Mesenchymal stem cell (in vitro differentiated cells and primary cell): Measurements from ENCODE around the gene NTN1.

ENCODE experiments used
- DNase-seq: peaks from one replicate; pipeline ENCODE4 v3.0.0-alpha.2; 2013
- H2AFZ ChIP-seq: one replicate; pipeline ENCODE4 v1.6.1; 2013; ENCODE audit warnings: low read depth, mild to moderate bottlenecking, control low read depth, inconsistent platforms, low read length, moderate library complexity
- H2AK5ac ChIP-seq: 2 replicates; pipeline ENCODE4 v1.6.1; 2013; ENCODE audit warnings: low read length, moderate library complexity, mild to moderate bottlenecking, inconsistent platforms; ENCODE audit not compliant: severe bottlenecking
- H2BK120ac ChIP-seq: one replicate; pipeline ENCODE4 v1.6.1; 2013; ENCODE audit warnings: low read depth, mild to moderate bottlenecking, inconsistent platforms, low read length, moderate library complexity
- H2BK12ac ChIP-seq, 2 experiments: one replicate each; pipeline ENCODE4 v1.6.1; 2013; ENCODE audit warnings: inconsistent platforms in 2 of 2, low read length in 2 of 2, mild to moderate bottlenecking in 2 of 2, moderate library complexity in 2 of 2, control low read depth in 1 of 2
- H2BK15ac ChIP-seq: one replicate; pipeline ENCODE4 v1.6.1; 2013; ENCODE audit warnings: mild to moderate bottlenecking, low read depth, inconsistent platforms; ENCODE audit not compliant: poor library complexity, severe bottlenecking
- H2BK5ac ChIP-seq: 2 replicates; pipeline ENCODE4 v1.6.1; 2013; ENCODE audit warnings: low read depth, mild to moderate bottlenecking, low read length, control low read depth, inconsistent platforms; ENCODE audit not compliant: poor library complexity, severe bottlenecking
- H3K14ac ChIP-seq, 2 experiments: one replicate each; pipeline ENCODE4 v1.6.1; 2013; ENCODE audit warnings: inconsistent platforms in 2 of 2, low read length in 2 of 2, control low read depth in 1 of 2, mild to moderate bottlenecking in 1 of 2, moderate library complexity in 1 of 2
- H3K18ac ChIP-seq, 2 experiments: one replicate each; pipeline ENCODE4 v1.6.1; 2013; ENCODE audit warnings: inconsistent platforms in 2 of 2, low read length in 2 of 2, control low read depth in 1 of 2, low read depth in 1 of 2, mild to moderate bottlenecking in 1 of 2
- H3K23ac ChIP-seq, 2 experiments: one replicate each; pipeline ENCODE4 v1.6.1; 2013; ENCODE audit warnings: inconsistent platforms in 2 of 2, low read length in 2 of 2, mild to moderate bottlenecking in 2 of 2, moderate library complexity in 2 of 2, control low read depth in 1 of 2
- H3K27ac ChIP-seq: 2 replicates; pipeline ENCODE4 v1.5.1; 2013; ENCODE audit warnings: mild to moderate bottlenecking, moderate library complexity, low read length, control low read depth, inconsistent platforms; ENCODE audit not compliant: poor library complexity, severe bottlenecking
- H3K27me3 ChIP-seq, 2 experiments: 2 replicates each; pipeline versions ENCODE4 v1.6.1 to v1.7.0; 2013; ENCODE audit warnings: low read length in 2 of 2, mild to moderate bottlenecking in 2 of 2, moderate library complexity in 2 of 2, control low read depth in 1 of 2, inconsistent platforms in 1 of 2; ENCODE audit not compliant: control insufficient read depth in 1 of 2, insufficient read depth in 1 of 2
- H3K36me3 ChIP-seq, 2 experiments: 2 replicates each; pipeline versions ENCODE4 v1.6.1 to v1.7.0; 2013; ENCODE audit warnings: low read length in 2 of 2, control low read depth in 1 of 2, inconsistent platforms in 1 of 2, low read depth in 1 of 2, mild to moderate bottlenecking in 1 of 2; ENCODE audit not compliant: insufficient read depth in 2 of 2, control insufficient read depth in 1 of 2
- H3K4ac ChIP-seq, 2 experiments: one replicate each; pipeline ENCODE4 v1.6.1; 2013; ENCODE audit warnings: inconsistent platforms in 2 of 2, low read length in 2 of 2, mild to moderate bottlenecking in 2 of 2, moderate library complexity in 2 of 2, control low read depth in 1 of 2, low read depth in 1 of 2
- H3K4me1 ChIP-seq: 2 replicates; pipeline ENCODE4 v1.6.1; 2013; ENCODE audit warnings: low read depth, low read length, control low read depth; ENCODE audit not compliant: control insufficient read depth, insufficient read depth
- H3K4me2 ChIP-seq: 2 replicates; pipeline ENCODE4 v1.6.1; 2013; ENCODE audit warnings: low read length, mild to moderate bottlenecking, inconsistent platforms; ENCODE audit not compliant: poor library complexity, severe bottlenecking
- H3K4me3 ChIP-seq, 2 experiments: 2 replicates each; pipeline versions ENCODE4 v1.5.1 to v1.7.0; 2013; ENCODE audit warnings: low read length in 2 of 2, mild to moderate bottlenecking in 2 of 2, control low read depth in 1 of 2, low read depth in 1 of 2; ENCODE audit not compliant: insufficient read depth in 1 of 2
- H3K79me1 ChIP-seq: replicated peaks from 2 replicates; pipeline ENCODE4 v1.6.1; 2013; ENCODE audit warnings: mild to moderate bottlenecking, control low read depth, low read length, inconsistent platforms; ENCODE audit not compliant: poor library complexity, severe bottlenecking
- H3K9ac ChIP-seq: 2 replicates; pipeline ENCODE4 v1.7.0; 2013; ENCODE audit warnings: mild to moderate bottlenecking, low read length, moderate library complexity
- H3K9me3 ChIP-seq: 2 replicates; pipeline ENCODE4 v1.7.0; 2013; ENCODE audit warnings: mild to moderate bottlenecking, low read length; ENCODE audit not compliant: control insufficient read depth
- H4K8ac ChIP-seq: one replicate; pipeline ENCODE4 v1.6.1; 2013; ENCODE audit warnings: inconsistent platforms, mild to moderate bottlenecking, low read length, moderate library complexity
- H4K91ac ChIP-seq: one replicate; pipeline ENCODE4 v1.6.1; 2013; ENCODE audit warnings: mild to moderate bottlenecking, low read length, inconsistent platforms
- WGBS: methylation state at CpG from one replicate; pipeline ENCODE4 v1.1.7; 2013; ENCODE audit warnings: mixed read lengths; 5-methylcytosine and 5-hydroxymethylcytosine counted together

Gene NTN1

DNA sequence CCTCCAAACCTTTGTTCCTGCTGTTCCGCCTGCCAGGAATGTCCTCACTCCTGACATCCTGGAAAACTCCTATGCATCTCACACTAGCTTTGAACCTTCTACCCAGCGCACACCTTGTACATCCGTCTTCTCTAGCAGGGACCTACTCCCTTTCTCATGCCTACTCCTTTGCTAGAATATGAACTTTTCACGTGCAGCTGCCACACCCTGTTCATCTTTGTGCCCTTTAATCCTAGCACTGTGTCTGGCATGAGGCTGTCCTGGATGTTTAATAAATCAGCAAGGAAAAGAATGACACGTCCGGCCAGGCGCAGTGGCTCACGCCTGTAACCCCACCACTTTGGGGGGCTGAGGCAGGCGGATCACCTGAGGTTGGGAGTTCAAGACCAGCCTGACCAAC lies 111.0 kb downstream of the NTN1 start:
- Histone ChIP-seq H2BK15ac (no peak overlapping the region), H3K27me3 (peaks cover 15 to 29% of the 10 kb centered on the region in 2 experiments), H3K9ac (no peak overlapping the region), H3K4me1 (no peaks in the 10 kb centered on the region), H3K14ac (no peak overlapping the region), H2AK5ac (no peak overlapping the region), H4K8ac (no peak overlapping the region), H3K23ac (no peak overlapping the region), H3K36me3 (no peaks in the 10 kb centered on the region), H3K79me1 (no peaks in the 10 kb centered on the region), H3K18ac (no peak overlapping the region), H3K4me3 (no peak overlapping the region), H2AFZ (no peak overlapping the region), H4K91ac (no peak overlapping the region), H3K4me2 (no peak overlapping the region), H2BK120ac (no peak overlapping the region), H3K9me3 (no peaks in the 10 kb centered on the region), H3K27ac (no peak overlapping the region), H2BK12ac (no peak overlapping the region), H2BK5ac (no peak overlapping the region), H3K4ac (no peak overlapping the region)
- DNase-seq, result no peak
- WGBS, result 95% methylated on average over 9 of the region's 9 CpGs

DNA sequence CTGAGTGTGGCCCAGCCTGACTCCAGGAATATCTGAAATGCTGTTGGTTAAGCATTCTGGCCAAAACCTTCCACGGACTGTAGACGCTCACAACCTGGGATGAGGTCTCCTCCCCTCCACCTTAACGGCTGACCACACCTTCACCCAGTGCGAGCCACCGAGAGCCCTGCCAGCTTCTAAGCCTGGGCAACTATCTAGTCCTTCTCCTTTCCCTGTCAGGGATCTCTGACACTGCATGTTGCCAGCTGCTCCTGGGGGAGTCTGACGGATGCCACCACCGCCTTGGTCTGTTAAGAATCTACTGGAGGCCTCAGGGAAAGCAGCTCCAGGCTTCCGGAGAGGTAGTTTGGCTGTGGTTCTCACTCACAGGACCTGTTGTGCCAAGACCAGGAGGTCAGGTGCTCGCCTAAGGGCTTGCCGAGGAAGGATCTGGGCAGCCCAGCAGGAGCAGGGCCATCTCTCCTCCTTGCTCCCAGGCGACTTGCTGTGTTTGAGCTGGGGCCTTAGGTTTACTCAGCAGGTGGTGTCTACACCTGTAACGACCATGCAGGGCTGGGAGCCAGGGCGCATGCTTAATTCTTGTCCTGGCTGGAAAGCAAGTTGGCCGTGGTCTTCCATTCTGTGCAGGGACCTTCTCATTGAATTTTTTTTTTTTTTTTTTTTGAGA lies 111.8 kb downstream of the NTN1 start:
- Histone ChIP-seq H3K79me1 (no peaks in the 10 kb centered on the region), H2AK5ac (no peak overlapping the region), H2BK12ac (no peak overlapping the region), H2AFZ (no peak overlapping the region), H2BK15ac (no peak overlapping the region), H3K4me2 (no peak overlapping the region), H3K27me3 (peaks cover 15 to 29% of the 10 kb centered on the region in 2 experiments), H3K9ac (no peak overlapping the region), H3K9me3 (no peaks in the 10 kb centered on the region), H3K18ac (no peak overlapping the region), H2BK5ac (no peak overlapping the region), H3K4me1 (no peaks in the 10 kb centered on the region), H2BK120ac (no peak overlapping the region), H3K4ac (no peak overlapping the region), H3K14ac (no peak overlapping the region), H4K91ac (no peak overlapping the region), H3K4me3 (no peak overlapping the region), H3K23ac (no peak overlapping the region), H4K8ac (no peak overlapping the region), H3K36me3 (no peaks in the 10 kb centered on the region), H3K27ac (no peak overlapping the region)
- no peak for DNase-seq
- 81% methylated on average over 14 of the region's 14 CpGs for WGBS

DNA sequence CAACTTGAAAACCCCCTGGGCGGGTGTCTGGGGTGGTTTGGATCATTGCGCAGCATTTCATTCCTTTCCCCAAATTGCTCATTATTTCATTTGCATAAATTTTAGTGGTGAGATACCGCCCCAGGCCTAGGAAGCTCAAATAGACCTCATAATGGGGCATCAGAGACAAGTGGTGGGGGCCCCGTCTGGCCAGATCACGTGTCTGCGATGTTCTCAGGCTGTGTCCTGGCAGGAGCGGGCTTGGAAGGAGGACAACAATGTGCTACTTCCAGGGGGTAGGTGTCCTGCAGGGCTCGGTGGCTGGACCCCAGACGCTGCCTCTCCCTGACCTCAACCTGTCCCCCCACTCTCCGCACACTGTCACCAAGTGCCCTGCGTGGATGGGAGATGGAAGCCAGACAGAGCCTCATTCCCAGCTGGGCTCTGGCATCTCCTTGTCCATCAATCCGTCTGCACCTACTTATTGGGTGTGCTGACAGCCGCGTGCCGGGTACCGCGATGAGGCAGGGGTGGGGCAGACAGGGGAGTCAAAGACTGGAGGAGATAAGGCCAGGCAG lies 116.9 kb downstream of the NTN1 start:
- no peaks in the 10 kb centered on the region for H3K36me3 ChIP-seq
- peaks cover 2% of the 10 kb centered on the region for H3K4me1 ChIP-seq
- 87% methylated on average over 17 of the region's 17 CpGs for WGBS
- H4K8ac ChIP-seq, result no peak overlapping the region
- no peak overlapping the region for H3K4me3 ChIP-seq
- no peak overlapping the region for H4K91ac ChIP-seq
- no peak overlapping the region for H3K27ac ChIP-seq
- H2BK5ac ChIP-seq, result no peak overlapping the region
- H3K9ac ChIP-seq, result no peak overlapping the region
- no peak overlapping the region for H2AFZ ChIP-seq
- no peak overlapping the region for H2BK15ac ChIP-seq
- H3K23ac ChIP-seq, result no peak overlapping the region
- no peak overlapping the region for H2BK12ac ChIP-seq
- no peak overlapping the region for H2AK5ac ChIP-seq
- H3K14ac ChIP-seq, result no peak overlapping the region
- no peak overlapping the region for H3K4ac ChIP-seq
- no peaks in the 10 kb centered on the region for H3K9me3 ChIP-seq
- DNase-seq, result no peak
- no peak overlapping the region for H3K18ac ChIP-seq
- H3K79me1 ChIP-seq, result no peaks in the 10 kb centered on the region
- H2BK120ac ChIP-seq, result no peak overlapping the region
- H3K4me2 ChIP-seq, result no peak overlapping the region
- H3K27me3 ChIP-seq, result peaks cover 5 to 12% of the 10 kb centered on the region in 2 experiments

DNA sequence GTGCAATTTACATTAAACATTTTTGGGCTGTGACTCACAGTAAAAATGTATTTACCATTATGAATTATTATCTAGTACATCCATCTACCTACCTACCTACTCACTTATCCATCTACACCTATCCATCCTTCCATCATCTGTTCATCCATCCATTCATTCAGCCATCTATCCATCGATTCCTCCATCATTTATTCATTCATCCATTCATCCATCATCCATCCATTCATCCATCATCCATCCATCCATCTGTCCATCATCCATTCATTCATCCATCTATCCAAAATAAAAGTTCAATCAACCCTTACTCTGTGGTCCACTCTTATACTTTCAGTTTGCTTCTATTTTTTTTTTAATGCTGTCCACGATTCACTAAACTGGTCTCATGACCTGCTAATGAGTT lies 118.4 kb downstream of the NTN1 start:
- H3K9me3 ChIP-seq, result no peaks in the 10 kb centered on the region
- no peak overlapping the region for H3K23ac ChIP-seq

More for the DNA sequence above, 118.4 kb downstream of the NTN1 start:
- H4K91ac ChIP-seq, result no peak overlapping the region
- H3K4me2 ChIP-seq, result no peak overlapping the region
- no peak overlapping the region for H4K8ac ChIP-seq
- H2BK12ac ChIP-seq, result no peak overlapping the region
- H3K4me3 ChIP-seq, result no peak overlapping the region
- no peak overlapping the region for H3K4ac ChIP-seq
- H3K36me3 ChIP-seq, result no peaks in the 10 kb centered on the region
- H3K14ac ChIP-seq, result no peak overlapping the region
- H3K27ac ChIP-seq, result no peak overlapping the region
- peaks cover 5 to 11% of the 10 kb centered on the region in 2 experiments for H3K27me3 ChIP-seq
- H3K4me1 ChIP-seq, result peaks cover 2% of the 10 kb centered on the region
- H3K18ac ChIP-seq, result no peak overlapping the region
- DNase-seq, result no peak
- H2AFZ ChIP-seq, result no peak overlapping the region
- no peak overlapping the region for H2BK15ac ChIP-seq
- H2BK5ac ChIP-seq, result no peak overlapping the region
- no peak overlapping the region for H2BK120ac ChIP-seq
- H2AK5ac ChIP-seq, result no peak overlapping the region
- no peak overlapping the region for H3K9ac ChIP-seq
- 68% methylated on average over 2 of the region's 2 CpGs for WGBS
- H3K79me1 ChIP-seq, result no peaks in the 10 kb centered on the region
